Prostate gland (tissue), 2 donors: ENCODE results near the gene MOG.

Source experiments
- CTCF ChIP-seq, 4 experiments: fragments of 200-600 bp in 2 of 4; fragments of 450-650 bp in 2 of 4; sonication (generic) in 2 of 4; IDR thresholded peaks; 1 replicate in 3 of 4; 2 replicates in 1 of 4; pipeline ENCODE4 v1.5.1; 2016 to 2019; ENCODE audit warnings: antibody characterized with exemption in 4 of 4, mild to moderate bottlenecking in 2 of 4, moderate library complexity in 2 of 4
- POLR2A ChIP-seq: fragments of 450-650 bp; IDR thresholded peaks from one replicate; pipeline ENCODE4 v1.6.1; 2016; ENCODE audit warnings: antibody characterized with exemption, mild to moderate bottlenecking
- POLR2AphosphoS5 ChIP-seq: sonication (generic); formaldehyde crosslinking; IDR thresholded peaks from one replicate; pipeline ENCODE4 v1.6.1; 2017; ENCODE audit warnings: antibody characterized with exemption

GRCh38 chr6:29666826-29667130 is 9.9 kb downstream of the MOG start:
- TF ChIP-seq CTCF (IDR thresholded peaks at IDR 0.05) (no peak), POLR2AphosphoS5 (no peak), POLR2A (no peak)
